Measurements from ENCODE around the gene RAPGEF4. TPM values are rescaled to one million over a fixed set of nuclear protein-coding genes. Genes with fewer than 3 reads are reported as not detected.

The RAPGEF4 gene
- total and polyA plus RNA-seq, 2 of the 4 experiments (the other 2 are of a cell fraction), result 1.7 to 3.2 TPM

DNA sequence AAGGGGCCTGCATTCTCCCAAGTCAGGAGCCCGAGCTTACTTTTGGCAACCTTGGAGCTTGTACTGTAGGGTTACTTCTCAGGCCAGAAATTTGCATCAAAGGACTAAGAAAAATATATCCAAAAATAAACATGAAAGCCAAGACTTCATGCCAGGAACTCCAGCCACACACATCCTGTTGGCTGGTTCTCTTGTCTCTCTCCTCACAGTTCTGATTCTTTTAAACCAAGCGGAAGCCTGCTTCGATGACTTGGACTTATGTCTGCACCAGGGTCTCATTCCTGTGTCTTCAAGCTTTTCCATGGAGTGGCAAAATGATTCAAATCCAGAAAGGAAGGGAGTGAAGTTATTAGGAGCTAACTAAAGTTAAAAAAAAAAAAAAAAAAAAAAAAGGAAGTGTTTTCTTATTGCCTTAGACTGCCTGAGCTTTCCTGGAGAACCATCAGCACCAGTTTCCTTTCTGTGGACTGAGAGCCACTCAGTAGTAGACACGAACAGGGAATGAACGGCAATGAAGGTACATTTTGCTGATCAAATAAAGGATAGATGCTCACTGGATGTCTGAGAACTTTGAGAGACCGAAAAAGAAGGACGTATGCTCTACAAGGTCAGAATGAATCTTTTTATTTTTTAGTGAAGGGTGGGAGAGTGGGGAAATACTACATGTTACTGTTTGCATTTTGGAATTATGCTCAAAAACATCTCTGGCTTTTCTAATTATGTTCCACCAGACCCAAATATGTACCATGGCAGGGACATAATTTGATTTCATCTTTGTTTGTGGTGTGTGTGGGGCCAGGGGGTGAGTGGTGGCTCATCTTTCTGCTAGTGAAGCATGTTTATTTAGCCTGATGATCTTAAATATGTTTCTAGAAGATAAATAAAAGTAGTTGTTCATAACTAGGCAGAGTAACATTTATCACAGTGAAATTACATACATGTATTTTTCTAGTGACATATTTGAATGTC, 86.0 kb downstream of the RAPGEF4 start:
- H2BK15ac ChIP-seq (ENCODE audit: low read depth, low read length), result peak overlapping the region; percentile 47; the same call in 1 of the 3 replicates
- no peak overlapping the region; the same call in 1 of the 2 replicates for H4K5ac ChIP-seq (ENCODE audit: low read depth, low read length)
- H3K36me3 ChIP-seq (ENCODE audit: control insufficient read depth, insufficient read depth, low read length), result no peaks in the 10 kb centered on the region
- peaks cover 3% of the 10 kb centered on the region for H3K9me1 ChIP-seq (ENCODE audit: insufficient read depth, low read length)
- H3K18ac ChIP-seq (ENCODE audit: low read depth, low read length), result peak overlapping the region; percentile 30; the same call in 1 of the 2 replicates
- DNase-seq (peak; percentile 25), ATAC-seq (ENCODE audit: low read depth) (no peak)
- H2AK5ac ChIP-seq (ENCODE audit: low read depth, low read length), result peak overlapping the region; percentile 89
- peak overlapping the region; percentile 40 for H2BK5ac ChIP-seq (ENCODE audit: low read depth, low read length, poor library complexity, severe bottlenecking)
- no peak overlapping the region for H3K27ac ChIP-seq (ENCODE audit: insufficient read depth, low read length)
- in situ Hi-C loops (cut with MboI; ENCODE audit: low sequenced_read_pairs) (loop anchor here (25.0 kb wide), 1 partner anchor 1516 kb away; the partner anchor contains the start of gene SP9), intact Hi-C loops (cut with micrococcal nuclease) (loop anchor here (10.0 kb wide), 1 partner anchor 1523 kb away; no protein-coding TSS in a partner anchor), dilution Hi-C loops (cut with HindIII; ENCODE audit: low sequenced_read_pairs, unreplicated experiment) (no loop called here)
- no peaks in the 10 kb centered on the region for H3K27me3 ChIP-seq (ENCODE audit: control insufficient read depth, insufficient read depth, low read length)
- peak overlapping the region; percentile 75; the same call in 1 of the 2 replicates for H2BK120ac ChIP-seq (ENCODE audit: low read depth, low read length)
- H3K4me3 ChIP-seq (ENCODE audit: insufficient read depth, low read depth, low read length), result no peak overlapping the region
- CTCF ChIA-PET, result interaction anchor here (0.6 to 0.8 kb wide), 2 partner anchors 110 to 359 kb away, joined by 3 read pairs; no protein-coding TSS in a partner anchor
- 0 out of 2 replicates have a peak overlapping the region, but pooled peaks have one; percentile 43 for H3K4ac ChIP-seq (ENCODE audit: low read depth, low read length)
- H4K8ac ChIP-seq (ENCODE audit: low read depth in 2 of 2, low read length in 2 of 2), result 0 out of 4 replicates have a peak overlapping the region, but pooled peaks of 1 of the 2 experiments have one; percentile 54
- H2BK20ac ChIP-seq (ENCODE audit: low read depth, low read length), result peak overlapping the region; percentile 51; the same call in 1 of the 2 replicates
- H3K23ac ChIP-seq (ENCODE audit: low read depth, low read length), result 0 out of 2 replicates have a peak overlapping the region, but pooled peaks have one; percentile 46
- no peak overlapping the region for H2AFZ ChIP-seq (replicated peaks; ENCODE audit: low read length, poor library complexity)
- no TSS peak for BruUV-seq (replicated peaks)
- H4K20me1 ChIP-seq (ENCODE audit: insufficient read depth, low read length), result no peaks in the 10 kb centered on the region
- no peaks in the 10 kb centered on the region for H3K9me3 ChIP-seq (ENCODE audit: control insufficient read depth, insufficient read depth, low read length)
- H3K4me2 ChIP-seq (ENCODE audit: low read depth, low read length), result no peak overlapping the region; the same call in 1 of the 2 replicates
- H3K14ac ChIP-seq (replicated peaks; ENCODE audit: low read depth, low read length), result peak overlapping the region; percentile 88
- WGBS, 2 experiments (ENCODE audit: extremely low coverage in 2 of 2, insufficient read length in 1 of 2), result 80% methylated on average over 2 of the region's 7 CpGs; no CpG with 5 or more reads in 1 of the 2 experiments
- TF ChIP-seq CHD1 (IDR thresholded peaks at IDR 0.05; ENCODE audit: low read depth, low read length), result no peak
- no peak for TF ChIP-seq RCOR1 (IDR thresholded peaks at IDR 0.05; ENCODE audit: insufficient replicate concordance, low read length)
- no peak for TF ChIP-seq USF2 (IDR thresholded peaks at IDR 0.05; ENCODE audit: low read depth, low read length)
- TF ChIP-seq SMC3 (IDR thresholded peaks at IDR 0.05; ENCODE audit: low read depth, low read length), result no peak
- TF ChIP-seq RFX5 (IDR thresholded peaks at IDR 0.05; ENCODE audit: low read depth, low read length), result no peak
- TF ChIP-seq FOS (IDR thresholded peaks at IDR 0.05; ENCODE audit: low read depth, low read length), result no peak
- TF ChIP-seq POLR2A (IDR thresholded peaks at IDR 0.05; ENCODE audit: low read depth, low read length), result no peak
- no peak for TF ChIP-seq MAFK (IDR thresholded peaks at IDR 0.05; ENCODE audit: low read depth, low read length)
- TF ChIP-seq, protein P1, sequence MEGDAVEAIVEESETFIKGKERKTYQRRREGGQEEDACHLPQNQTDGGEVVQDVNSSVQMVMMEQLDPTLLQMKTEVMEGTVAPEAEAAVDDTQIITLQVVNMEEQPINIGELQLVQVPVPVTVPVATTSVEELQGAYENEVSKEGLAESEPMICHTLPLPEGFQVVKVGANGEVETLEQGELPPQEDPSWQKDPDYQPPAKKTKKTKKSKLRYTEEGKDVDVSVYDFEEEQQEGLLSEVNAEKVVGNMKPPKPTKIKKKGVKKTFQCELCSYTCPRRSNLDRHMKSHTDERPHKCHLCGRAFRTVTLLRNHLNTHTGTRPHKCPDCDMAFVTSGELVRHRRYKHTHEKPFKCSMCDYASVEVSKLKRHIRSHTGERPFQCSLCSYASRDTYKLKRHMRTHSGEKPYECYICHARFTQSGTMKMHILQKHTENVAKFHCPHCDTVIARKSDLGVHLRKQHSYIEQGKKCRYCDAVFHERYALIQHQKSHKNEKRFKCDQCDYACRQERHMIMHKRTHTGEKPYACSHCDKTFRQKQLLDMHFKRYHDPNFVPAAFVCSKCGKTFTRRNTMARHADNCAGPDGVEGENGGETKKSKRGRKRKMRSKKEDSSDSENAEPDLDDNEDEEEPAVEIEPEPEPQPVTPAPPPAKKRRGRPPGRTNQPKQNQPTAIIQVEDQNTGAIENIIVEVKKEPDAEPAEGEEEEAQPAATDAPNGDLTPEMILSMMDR (conservative IDR thresholded peaks at IDR 0.05; ENCODE audit: low read depth, low read length), result no peak
- no peak for TF ChIP-seq CEBPB (IDR thresholded peaks at IDR 0.05; ENCODE audit: low read depth, low read length)
- TF ChIP-seq MAZ (IDR thresholded peaks at IDR 0.05; ENCODE audit: borderline replicate concordance, low read depth, low read length), result no peak
- TF ChIP-seq BHLHE40 (IDR thresholded peaks at IDR 0.05; ENCODE audit: low read depth, low read length), result no peak
- no peak for TF ChIP-seq NFE2L2 (IDR thresholded peaks at IDR 0.05; ENCODE audit: low read depth, low read length)
- peaks cover 8% of the 10 kb centered on the region for H3K4me1 ChIP-seq (ENCODE audit: control insufficient read depth, insufficient read depth, low read length)
- no peaks in the 10 kb centered on the region for H3K79me1 ChIP-seq (ENCODE audit: low read depth in 1 of 2, low read length in 2 of 2)
- no peak overlapping the region; the same call in 1 of the 2 replicates for H4K91ac ChIP-seq (ENCODE audit: insufficient read depth, low read depth, low read length)
- no peak overlapping the region for H3K9ac ChIP-seq (ENCODE audit: low read depth, low read length)
- H3K56ac ChIP-seq (ENCODE audit: extremely low read depth, insufficient read depth, low read length), result no peak overlapping the region
- POLR2A ChIA-PET (ENCODE audit: unreplicated experiment), result no interaction called here
- H2AK9ac ChIP-seq (replicated peaks; ENCODE audit: low read depth, low read length, poor library complexity), result no peak overlapping the region

Measured in IMR-90 (cell line).